SK-N-SH treated with all-trans-retinoic acid at 6 μM for 48 hours (cell line): ENCODE data around the gene RRAGD.

Experiments used
- ATAC-seq: fragments of 200-7000 bp; cut with Tn5 transposase; 3 replicates; pipeline ENCODE4 v1.9.1; 2020; ENCODE audit warnings: mild to moderate bottlenecking, moderate library complexity
- ARNTL ChIP-seq: fragments of 450-650 bp; formaldehyde crosslinking; IDR thresholded peaks from 2 replicates; pipeline ENCODE4 v1.5.0; 2020; ENCODE audit warnings: low read depth, mild to moderate bottlenecking, moderate library complexity, borderline replicate concordance
- BACH2 ChIP-seq: fragments of 250-450 bp; sonication (Bioruptor Pico); IDR thresholded peaks from 2 replicates; pipeline ENCODE4 v1.9.0; 2021; ENCODE audit warnings: mild to moderate bottlenecking, borderline replicate concordance
- CSDC2 ChIP-seq: fragments of 250-450 bp; sonication (Bioruptor Pico); IDR thresholded peaks from 2 replicates; pipeline ENCODE4 v1.5.0; 2020; ENCODE audit warnings: mild to moderate bottlenecking, moderate library complexity
- CSRNP3 ChIP-seq: fragments of 250-450 bp; sonication (Bioruptor Pico); IDR thresholded peaks from 2 replicates; pipeline ENCODE4 v1.5.1; 2021; ENCODE audit warnings: mild to moderate bottlenecking, moderate library complexity
- ESRRG ChIP-seq: fragments of 250-450 bp; sonication (Bioruptor Pico); IDR thresholded peaks from 2 replicates; pipeline ENCODE4 v1.6.1; 2021; ENCODE audit warnings: mild to moderate bottlenecking
- ISL1 ChIP-seq: fragments of 250-450 bp; sonication (Bioruptor Pico); IDR thresholded peaks from 2 replicates; pipeline ENCODE4 v2.1.2; 2022; ENCODE audit warnings: mild to moderate bottlenecking, moderate library complexity
- PATZ1 ChIP-seq: fragments of 250-450 bp; sonication (Bioruptor Pico); IDR thresholded peaks from 2 replicates; pipeline ENCODE4 v1.8.0; 2020; ENCODE audit warnings: mild to moderate bottlenecking, moderate library complexity, borderline replicate concordance
- POU6F1 ChIP-seq: fragments of 250-450 bp; sonication (Bioruptor Pico); IDR thresholded peaks from 2 replicates; pipeline ENCODE4 v1.8.0; 2021; ENCODE audit warnings: low read depth, mild to moderate bottlenecking, moderate library complexity, borderline replicate concordance
- PPARA ChIP-seq: fragments of 250-450 bp; sonication (Bioruptor Pico); IDR thresholded peaks from 2 replicates; pipeline ENCODE4 v1.5.0; 2020; ENCODE audit warnings: mild to moderate bottlenecking, borderline replicate concordance
- RARB ChIP-seq: fragments of 250-450 bp; sonication (Bioruptor Pico); IDR thresholded peaks from 2 replicates; pipeline ENCODE4 v1.8.0; 2021; ENCODE audit warnings: mild to moderate bottlenecking, moderate library complexity
- SNAI2 ChIP-seq: fragments of 250-450 bp; sonication (Bioruptor Pico); IDR thresholded peaks from 2 replicates; pipeline ENCODE4 v1.5.0; 2020; ENCODE audit warnings: mild to moderate bottlenecking, moderate library complexity
- TCF4 ChIP-seq: fragments of 250-450 bp; sonication (Bioruptor Pico); IDR thresholded peaks from 2 replicates; pipeline ENCODE4 v1.8.0; 2021; ENCODE audit warnings: mild to moderate bottlenecking, moderate library complexity, borderline replicate concordance
- TOX ChIP-seq: fragments of 250-450 bp; sonication (Bioruptor Pico); IDR thresholded peaks from 2 replicates; pipeline ENCODE4 v1.8.0; 2021; ENCODE audit warnings: mild to moderate bottlenecking, moderate library complexity, borderline replicate concordance
- TSHZ2 ChIP-seq: fragments of 250-450 bp; sonication (Bioruptor Pico); IDR thresholded peaks from 2 replicates; pipeline ENCODE4 v1.5.0; 2020; ENCODE audit warnings: mild to moderate bottlenecking, moderate library complexity
- ZC3H10 ChIP-seq: fragments of 250-450 bp; sonication (Bioruptor Pico); IDR thresholded peaks from 2 replicates; pipeline ENCODE4 v1.5.1; 2021; ENCODE audit warnings: mild to moderate bottlenecking, moderate library complexity
- ZFP3 ChIP-seq: fragments of 250-450 bp; sonication (Bioruptor Pico); IDR thresholded peaks from 2 replicates; pipeline ENCODE4 v1.5.0; 2020; ENCODE audit warnings: mild to moderate bottlenecking, moderate library complexity
- ZFP30 ChIP-seq: fragments of 450-650 bp; formaldehyde crosslinking; IDR thresholded peaks from 2 replicates; pipeline ENCODE4 v1.5.0; 2022; ENCODE audit warnings: mild to moderate bottlenecking, moderate library complexity
- ZNF565 ChIP-seq: fragments of 450-650 bp; formaldehyde crosslinking; conservative IDR thresholded peaks from 2 replicates; pipeline ENCODE4 v1.5.0; 2020; ENCODE audit warnings: low read depth, mild to moderate bottlenecking, moderate library complexity
- ZNF70 ChIP-seq: fragments of 450-650 bp; formaldehyde crosslinking; IDR thresholded peaks from 2 replicates; pipeline ENCODE4 v1.5.0; 2020; ENCODE audit warnings: mild to moderate bottlenecking, moderate library complexity

RRAGD gene

GRCh38 chr6:89323511-89323971 is 88.5 kb downstream of the RRAGD start:
- TF ChIP-seq PPARA (CRISPR knock-in tag) = no peak
- no peak for TF ChIP-seq ZNF70 (CRISPR knock-in tag)
- no peak for ATAC-seq

GRCh38 chr6:89321131-89321970 is 90.7 kb downstream of the RRAGD start:
- no peak for TF ChIP-seq ZFP30 (CRISPR knock-in tag)
- no peak for TF ChIP-seq CSDC2 (CRISPR knock-in tag)
- TF ChIP-seq ZNF70 (CRISPR knock-in tag) = no peak
- no peak for TF ChIP-seq ISL1 (CRISPR knock-in tag)
- no peak for TF ChIP-seq TSHZ2 (CRISPR knock-in tag)
- no peak for TF ChIP-seq BACH2 (CRISPR knock-in tag)
- no peak for TF ChIP-seq POU6F1 (CRISPR knock-in tag)
- TF ChIP-seq CSRNP3 = no peak
- no peak for TF ChIP-seq ARNTL (CRISPR knock-in tag)
- no peak for TF ChIP-seq ZNF565 (CRISPR knock-in tag)
- no peak for TF ChIP-seq ZC3H10
- TF ChIP-seq TOX (CRISPR knock-in tag) = no peak
- no peak for TF ChIP-seq SNAI2 (CRISPR knock-in tag)
- TF ChIP-seq ESRRG = no peak
- no peak for TF ChIP-seq PPARA (CRISPR knock-in tag)
- TF ChIP-seq, all 23 proteins: peak for 0
- ATAC-seq = no peak

- no peak for ATAC-seq
- TF ChIP-seq CSDC2 (CRISPR knock-in tag) = no peak
- TF ChIP-seq ARNTL (CRISPR knock-in tag) = no peak
- TF ChIP-seq ZFP3 (CRISPR knock-in tag) = no peak
- TF ChIP-seq ZC3H10 = no peak
- TF ChIP-seq TSHZ2 (CRISPR knock-in tag) = no peak
- no peak for TF ChIP-seq ZNF565 (CRISPR knock-in tag)
Observed at GRCh38 chr6:89320012-89320559, 92.0 kb downstream of the RRAGD start.

- TF ChIP-seq RARB (CRISPR knock-in tag) (no peak), ZFP30 (CRISPR knock-in tag) (no peak), PATZ1 (CRISPR knock-in tag) (no peak), CSRNP3 (no peak), ZFP3 (CRISPR knock-in tag) (no peak), BACH2 (CRISPR knock-in tag) (no peak), POU6F1 (CRISPR knock-in tag) (no peak), TCF4 (CRISPR knock-in tag) (no peak), ZC3H10 (no peak), CSDC2 (CRISPR knock-in tag) (no peak)
Observed at GRCh38 chr6:89317067-89317466, 95.0 kb downstream of the RRAGD start.

More at GRCh38 chr6:89317067-89317466, 95.0 kb downstream of the RRAGD start:
- ATAC-seq = no peak
